Measurements from ENCODE around the gene TP53TG5. TPM values are rescaled to one million over a fixed set of nuclear protein-coding genes. Genes with fewer than 3 reads are reported as not detected.

Gene TP53TG5
- total RNA-seq, 1 donor from 2014 or later = 0.73 TPM

GRCh38 chr20:45407067-45407745, 29.1 kb upstream of the TP53TG5 start:
- ATAC-seq (peak; percentile 55), DNase-seq (ENCODE audit: missing footprints) (peak; percentile 80)
- intact Hi-C loops (cut with DNase I) = loop anchor here (1.0 to 5.0 kb wide), 4 partner anchors 12 to 65 kb away; partner anchors contain the start of gene SYS1

GRCh38 chr20:45406260-45407066, 28.3 kb upstream of the TP53TG5 start:
- peak; percentile 85 for DNase-seq (ENCODE audit: missing footprints)
- ATAC-seq = peak; percentile 64
- intact Hi-C loops (cut with DNase I) = loop anchor here (1.0 to 5.0 kb wide), 4 partner anchors 13 to 64 kb away; partner anchors contain the start of gene SYS1

- ATAC-seq = peak; percentile 9
- DNase-seq (ENCODE audit: missing footprints) = no peak
- intact Hi-C loops (cut with DNase I) = loop anchor here (2.0 to 5.0 kb wide), 3 partner anchors 33 to 63 kb away; partner anchors contain the start of gene SYS1
Measured at GRCh38 chr20:45405571-45406259, 27.6 kb upstream of the TP53TG5 start.

GRCh38 chr20:45404438-45404837, 26.3 kb upstream of the TP53TG5 start:
- intact Hi-C loops (cut with DNase I) = no loop called here
- no peak for ATAC-seq
- DNase-seq (ENCODE audit: missing footprints) = no peak

GRCh38 chr20:45402946-45403345, 24.8 kb upstream of the TP53TG5 start:
- DNase-seq (ENCODE audit: missing footprints) = no peak
- intact Hi-C loops (cut with DNase I) = no loop called here
- ATAC-seq = no peak

GRCh38 chr20:45400346-45401031, 22.4 kb upstream of the TP53TG5 start:
- DNase-seq (ENCODE audit: missing footprints) (no peak), ATAC-seq (no peak)
- intact Hi-C loops (cut with DNase I) = no loop called here

- no peak for DNase-seq (ENCODE audit: missing footprints)
- no peak for ATAC-seq
- intact Hi-C loops (cut with DNase I) = no loop called here
Measured at GRCh38 chr20:45399018-45399417, 20.9 kb upstream of the TP53TG5 start.

GRCh38 chr20:45395114-45395415, 16.9 kb upstream of the TP53TG5 start:
- intact Hi-C loops (cut with DNase I) = no loop called here
- no peak for DNase-seq (ENCODE audit: missing footprints)
- no peak for ATAC-seq

GRCh38 chr20:45394221-45395113, 16.3 kb upstream of the TP53TG5 start:
- no peak for DNase-seq (ENCODE audit: missing footprints)
- ATAC-seq = no peak
- intact Hi-C loops (cut with DNase I) = no loop called here

GRCh38 chr20:45392733-45393132, 14.6 kb upstream of the TP53TG5 start:
- DNase-seq (ENCODE audit: missing footprints) (no peak), ATAC-seq (no peak)
- intact Hi-C loops (cut with DNase I) = no loop called here

- DNase-seq (ENCODE audit: missing footprints) = no peak
- intact Hi-C loops (cut with DNase I) = no loop called here
- ATAC-seq = no peak
Measured at GRCh38 chr20:45391559-45391958, 13.4 kb upstream of the TP53TG5 start.

GRCh38 chr20:45390931-45391330, 12.8 kb upstream of the TP53TG5 start:
- intact Hi-C loops (cut with DNase I) = no loop called here
- DNase-seq (ENCODE audit: missing footprints) (no peak), ATAC-seq (no peak)

GRCh38 chr20:45387274-45387673, 9.1 kb upstream of the TP53TG5 start:
- ATAC-seq (no peak), DNase-seq (ENCODE audit: missing footprints) (no peak)
- intact Hi-C loops (cut with DNase I) = no loop called here

GRCh38 chr20:45377269-45377668, 856 bp downstream of the TP53TG5 start:
- intact Hi-C loops (cut with DNase I) = no loop called here
- DNase-seq (ENCODE audit: missing footprints) (no peak), ATAC-seq (no peak)

- DNase-seq (ENCODE audit: missing footprints) (no peak), ATAC-seq (no peak)
- intact Hi-C loops (cut with DNase I) = loop anchor here (1.0 kb wide), 1 partner anchor 61 kb away; no protein-coding TSS in a partner anchor
Measured at GRCh38 chr20:45374966-45375365, 3.2 kb downstream of the TP53TG5 start.

GRCh38 chr20:45374101-45374467, 4.0 kb downstream of the TP53TG5 start:
- ATAC-seq = no peak
- intact Hi-C loops (cut with DNase I) = loop anchor here (1.0 kb wide), 1 partner anchor 62 kb away; no protein-coding TSS in a partner anchor
- DNase-seq (ENCODE audit: missing footprints) = no peak

GRCh38 chr20:45373353-45374100, 4.6 kb downstream of the TP53TG5 start:
- ATAC-seq (peak; percentile 88), DNase-seq (ENCODE audit: missing footprints) (peak; percentile 92)
- intact Hi-C loops (cut with DNase I) = loop anchor here (1.0 to 2.0 kb wide), 3 partner anchors 10 to 63 kb away; partner anchors contain the start of gene SYS1
